ENCODE measurements around the gene TSPAN18. TPM values are rescaled to one million over a fixed set of nuclear protein-coding genes. Genes with fewer than 3 reads are reported as not detected.

TSPAN18 gene
- total and polyA plus RNA-seq, 10 of the 15 experiments (the other 5 are each of a cell fraction or from before 2014, with no cell fraction given), result 0.02 to 0.77 (median 0.13) TPM; not detected in 1

DNA sequence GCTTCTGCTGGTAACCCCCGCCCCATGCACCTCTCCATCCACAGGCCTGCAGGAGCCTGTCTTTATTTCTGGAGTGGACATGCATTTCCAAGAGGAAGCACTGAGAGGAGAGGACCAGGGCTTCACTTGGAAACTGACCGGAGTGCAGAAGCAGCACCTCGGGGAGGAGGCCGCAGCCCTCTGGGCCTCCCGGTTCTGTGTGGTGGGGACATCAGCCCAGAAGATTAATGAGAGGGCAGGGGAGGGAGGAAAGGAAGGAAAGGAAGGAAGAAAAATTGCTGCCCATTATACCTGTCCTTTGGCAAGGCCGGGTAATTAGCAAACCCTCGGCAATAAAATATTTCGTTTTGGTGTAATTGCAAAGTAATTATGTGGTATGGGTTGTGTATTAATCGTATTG is 126.9 kb downstream of the TSPAN18 start:
- H3K27ac ChIP-seq (ENCODE audit: control insufficient read depth, insufficient read depth), result no peak overlapping the region
- POLR2A ChIA-PET, result no interaction called here
- FAIRE-seq (no peak), DNase-seq (ENCODE audit: low read depth, low spot score) (no peak), ATAC-seq (no peak)
- no peak for TF ChIP-seq PRDM15 (CRISPR knock-in tag; IDR thresholded peaks at IDR 0.05)
- TF ChIP-seq CHD4 (IDR thresholded peaks at IDR 0.05), result no peak
- no peak for TF ChIP-seq SIX5 (IDR thresholded peaks at IDR 0.05; ENCODE audit: low read depth, low read length, severe bottlenecking)
- no peak for TF ChIP-seq WRNIP1 (IDR thresholded peaks at IDR 0.05; ENCODE audit: borderline replicate concordance, low read depth, low read length)
- TF ChIP-seq SREBF2 (IDR thresholded peaks at IDR 0.05; ENCODE audit: low read length), result no peak
- no peak for TF ChIP-seq ZNF217 (IDR thresholded peaks at IDR 0.05)
- no peak for TF ChIP-seq CHD2 (IDR thresholded peaks at IDR 0.05; ENCODE audit: borderline replicate concordance, low read depth, low read length)
- no peaks in the 10 kb centered on the region; the same call in 1 of the 2 replicates for H4K20me1 ChIP-seq (ENCODE audit: control insufficient read depth, insufficient read depth)
- RAD21 ChIA-PET (ENCODE audit: unreplicated experiment), result interaction anchor here (0.5 kb wide), 1 partner anchor 254 kb away, joined by 3 read pairs; no protein-coding TSS in a partner anchor
- no peaks in the 10 kb centered on the region for H3K36me3 ChIP-seq (ENCODE audit: control insufficient read depth in 2 of 2, insufficient read depth in 2 of 2, low read length in 1 of 2)
- WGBS (ENCODE audit: insufficient coverage, insufficient replicate concordance, low lambda C conversion rate, missing lambda C conversion rate), result 40% methylated on average over 9 of the region's 9 CpGs
- in situ Hi-C loops (cut with MboI), result no loop called here
- CTCF ChIA-PET, result no interaction called here
- no peak overlapping the region for H3K4me2 ChIP-seq (ENCODE audit: control insufficient read depth, insufficient read depth)
- SMC1A ChIA-PET (ENCODE audit: uncharacterized antibody, unreplicated experiment), result no interaction called here
- BruUV-seq (replicated peaks), result no TSS peak
- H3K4me3 ChIP-seq, result no peak overlapping the region
- no peaks in the 10 kb centered on the region for H3K4me1 ChIP-seq (ENCODE audit: control insufficient read depth, insufficient read depth, low read length)
- H3K9ac ChIP-seq (ENCODE audit: control insufficient read depth, insufficient read depth, low read length), result no peak overlapping the region
- H3K27me3 ChIP-seq (replicated peaks in 1 of 2; ENCODE audit: control insufficient read depth in 2 of 2, insufficient read depth in 2 of 2, low read length in 1 of 2), result no peaks in the 10 kb centered on the region
- no peaks in the 10 kb centered on the region for H3K9me3 ChIP-seq (replicated peaks; ENCODE audit: control insufficient read depth, insufficient read depth, low read length)
- H2AFZ ChIP-seq (ENCODE audit: control insufficient read depth, low read depth, low read length), result no peak overlapping the region
- intact Hi-C loops (cut with micrococcal nuclease; ENCODE audit: unreplicated experiment), result no loop called here
- H3K79me2 ChIP-seq (ENCODE audit: control insufficient read depth, insufficient read depth, low read length), result no peaks in the 10 kb centered on the region
